ENCODE measurements around the gene AVPR2. TPM values are rescaled to one million over a fixed set of nuclear protein-coding genes. Genes with fewer than 3 reads are reported as not detected.

The AVPR2 gene
- total and polyA plus RNA-seq, 10 of the 15 experiments (the other 5 are each of a cell fraction or from before 2014, with no cell fraction given), result 0.12 to 0.37 TPM; not detected in 8

DNA sequence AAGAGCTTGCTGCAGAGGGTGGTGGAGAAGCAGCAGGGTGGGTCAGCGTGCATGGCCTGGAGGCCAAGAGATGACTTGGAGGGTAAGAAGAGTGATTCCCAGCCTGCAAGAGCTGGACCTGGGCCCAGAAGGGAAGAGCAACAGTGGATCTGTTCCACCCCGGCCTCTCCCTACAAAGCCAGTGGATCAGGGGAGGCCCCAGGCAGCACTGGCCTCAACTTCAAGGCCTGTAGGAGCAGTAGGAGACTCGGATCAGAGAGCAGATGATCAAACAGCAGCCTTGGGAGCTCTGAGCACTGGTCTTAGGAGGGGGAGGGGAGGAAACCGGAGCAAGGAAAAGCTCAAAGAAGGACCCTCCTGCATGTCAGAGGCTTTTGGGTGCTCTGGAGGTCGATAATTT is 26.1 kb upstream of the AVPR2 start:
- Histone ChIP-seq H3K27ac (ENCODE audit: control insufficient read depth, insufficient read depth) (no peak overlapping the region), H3K4me2 (ENCODE audit: control insufficient read depth, insufficient read depth) (no peak overlapping the region), H3K79me2 (ENCODE audit: control insufficient read depth, insufficient read depth, low read length) (no peaks in the 10 kb centered on the region), H3K27me3 (replicated peaks in 1 of 2; ENCODE audit: control insufficient read depth in 2 of 2, insufficient read depth in 2 of 2, low read length in 1 of 2) (peaks cover 0 to 2% of the 10 kb centered on the region in 2 experiments; a peak in 2 of 4 replicates), H3K9me3 (replicated peaks; ENCODE audit: control insufficient read depth, insufficient read depth, low read length) (no peaks in the 10 kb centered on the region; the same call in 2 of the 3 replicates), H3K4me3 (no peak overlapping the region), H4K20me1 (ENCODE audit: control insufficient read depth, insufficient read depth) (no peaks in the 10 kb centered on the region), H3K4me1 (ENCODE audit: control insufficient read depth, insufficient read depth, low read length) (no peaks in the 10 kb centered on the region; the same call in 1 of the 2 replicates), H3K9ac (ENCODE audit: control insufficient read depth, insufficient read depth, low read length) (no peak overlapping the region), H3K36me3 (ENCODE audit: control insufficient read depth in 2 of 2, insufficient read depth in 2 of 2, low read length in 1 of 2) (no peaks in the 10 kb centered on the region), H2AFZ (ENCODE audit: control insufficient read depth, low read depth, low read length) (no peak overlapping the region)
- no TSS peak for BruUV-seq (replicated peaks)
- FAIRE-seq (no peak), DNase-seq (ENCODE audit: low read depth, low spot score) (no peak), ATAC-seq (no peak)
- intact Hi-C loops (cut with micrococcal nuclease; ENCODE audit: unreplicated experiment), result no loop called here
- in situ Hi-C loops (cut with MboI), result no loop called here
- ChIA-PET SMC1A (ENCODE audit: uncharacterized antibody, unreplicated experiment) (interaction anchor here (0.6 kb wide), 1 partner anchor 29 kb away, joined by 3 read pairs; no protein-coding TSS in a partner anchor), RAD21 (ENCODE audit: unreplicated experiment) (interaction anchor here (0.7 to 1.2 kb wide), 3 partner anchors 44 to 188 kb away, joined by 3 to 5 read pairs (median 5); no protein-coding TSS in a partner anchor), CTCF (interaction anchor here (0.8 to 1.7 kb wide), 3 partner anchors 18 to 69 kb away, joined by 3 to 11 read pairs (median 3); partner anchors contain the start of gene ARHGAP4), POLR2A (interaction anchor here (1.1 to 1.9 kb wide), 4 partner anchors 47 to 214 kb away, joined by 3 to 5 read pairs (median 4); no protein-coding TSS in a partner anchor)
- 20% methylated on average over 5 of the region's 5 CpGs for WGBS (ENCODE audit: insufficient coverage, insufficient replicate concordance, low lambda C conversion rate, missing lambda C conversion rate)
- no peak for TF ChIP-seq EZH2 (IDR thresholded peaks at IDR 0.05; ENCODE audit: borderline replicate concordance, control insufficient read depth, low read depth, low read length)
- TF ChIP-seq, protein P1, sequence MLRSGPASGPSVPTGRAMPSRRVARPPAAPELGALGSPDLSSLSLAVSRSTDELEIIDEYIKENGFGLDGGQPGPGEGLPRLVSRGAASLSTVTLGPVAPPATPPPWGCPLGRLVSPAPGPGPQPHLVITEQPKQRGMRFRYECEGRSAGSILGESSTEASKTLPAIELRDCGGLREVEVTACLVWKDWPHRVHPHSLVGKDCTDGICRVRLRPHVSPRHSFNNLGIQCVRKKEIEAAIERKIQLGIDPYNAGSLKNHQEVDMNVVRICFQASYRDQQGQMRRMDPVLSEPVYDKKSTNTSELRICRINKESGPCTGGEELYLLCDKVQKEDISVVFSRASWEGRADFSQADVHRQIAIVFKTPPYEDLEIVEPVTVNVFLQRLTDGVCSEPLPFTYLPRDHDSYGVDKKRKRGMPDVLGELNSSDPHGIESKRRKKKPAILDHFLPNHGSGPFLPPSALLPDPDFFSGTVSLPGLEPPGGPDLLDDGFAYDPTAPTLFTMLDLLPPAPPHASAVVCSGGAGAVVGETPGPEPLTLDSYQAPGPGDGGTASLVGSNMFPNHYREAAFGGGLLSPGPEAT (IDR thresholded peaks at IDR 0.05; ENCODE audit: low read depth), result no peak
- TF ChIP-seq, protein P2, sequence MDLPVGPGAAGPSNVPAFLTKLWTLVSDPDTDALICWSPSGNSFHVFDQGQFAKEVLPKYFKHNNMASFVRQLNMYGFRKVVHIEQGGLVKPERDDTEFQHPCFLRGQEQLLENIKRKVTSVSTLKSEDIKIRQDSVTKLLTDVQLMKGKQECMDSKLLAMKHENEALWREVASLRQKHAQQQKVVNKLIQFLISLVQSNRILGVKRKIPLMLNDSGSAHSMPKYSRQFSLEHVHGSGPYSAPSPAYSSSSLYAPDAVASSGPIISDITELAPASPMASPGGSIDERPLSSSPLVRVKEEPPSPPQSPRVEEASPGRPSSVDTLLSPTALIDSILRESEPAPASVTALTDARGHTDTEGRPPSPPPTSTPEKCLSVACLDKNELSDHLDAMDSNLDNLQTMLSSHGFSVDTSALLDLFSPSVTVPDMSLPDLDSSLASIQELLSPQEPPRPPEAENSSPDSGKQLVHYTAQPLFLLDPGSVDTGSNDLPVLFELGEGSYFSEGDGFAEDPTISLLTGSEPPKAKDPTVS (IDR thresholded peaks at IDR 0.05; ENCODE audit: low read depth, low read length), result no peak
- no peak for TF ChIP-seq BHLHE40 (IDR thresholded peaks at IDR 0.05; ENCODE audit: borderline replicate concordance in 1 of 2, low read depth in 2 of 2, low read length in 1 of 2)
- no peak for TF ChIP-seq GATAD2B (conservative IDR thresholded peaks at IDR 0.05; ENCODE audit: low read depth)
- TF ChIP-seq, protein P3, sequence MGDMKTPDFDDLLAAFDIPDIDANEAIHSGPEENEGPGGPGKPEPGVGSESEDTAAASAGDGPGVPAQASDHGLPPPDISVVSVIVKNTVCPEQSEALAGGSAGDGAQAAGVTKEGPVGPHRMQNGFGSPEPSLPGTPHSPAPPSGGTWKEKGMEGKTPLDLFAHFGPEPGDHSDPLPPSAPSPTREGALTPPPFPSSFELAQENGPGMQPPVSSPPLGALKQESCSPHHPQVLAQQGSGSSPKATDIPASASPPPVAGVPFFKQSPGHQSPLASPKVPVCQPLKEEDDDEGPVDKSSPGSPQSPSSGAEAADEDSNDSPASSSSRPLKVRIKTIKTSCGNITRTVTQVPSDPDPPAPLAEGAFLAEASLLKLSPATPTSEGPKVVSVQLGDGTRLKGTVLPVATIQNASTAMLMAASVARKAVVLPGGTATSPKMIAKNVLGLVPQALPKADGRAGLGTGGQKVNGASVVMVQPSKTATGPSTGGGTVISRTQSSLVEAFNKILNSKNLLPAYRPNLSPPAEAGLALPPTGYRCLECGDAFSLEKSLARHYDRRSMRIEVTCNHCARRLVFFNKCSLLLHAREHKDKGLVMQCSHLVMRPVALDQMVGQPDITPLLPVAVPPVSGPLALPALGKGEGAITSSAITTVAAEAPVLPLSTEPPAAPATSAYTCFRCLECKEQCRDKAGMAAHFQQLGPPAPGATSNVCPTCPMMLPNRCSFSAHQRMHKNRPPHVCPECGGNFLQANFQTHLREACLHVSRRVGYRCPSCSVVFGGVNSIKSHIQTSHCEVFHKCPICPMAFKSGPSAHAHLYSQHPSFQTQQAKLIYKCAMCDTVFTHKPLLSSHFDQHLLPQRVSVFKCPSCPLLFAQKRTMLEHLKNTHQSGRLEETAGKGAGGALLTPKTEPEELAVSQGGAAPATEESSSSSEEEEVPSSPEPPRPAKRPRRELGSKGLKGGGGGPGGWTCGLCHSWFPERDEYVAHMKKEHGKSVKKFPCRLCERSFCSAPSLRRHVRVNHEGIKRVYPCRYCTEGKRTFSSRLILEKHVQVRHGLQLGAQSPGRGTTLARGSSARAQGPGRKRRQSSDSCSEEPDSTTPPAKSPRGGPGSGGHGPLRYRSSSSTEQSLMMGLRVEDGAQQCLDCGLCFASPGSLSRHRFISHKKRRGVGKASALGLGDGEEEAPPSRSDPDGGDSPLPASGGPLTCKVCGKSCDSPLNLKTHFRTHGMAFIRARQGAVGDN (IDR thresholded peaks at IDR 0.05), result no peak
- TF ChIP-seq TAF1 (IDR thresholded peaks at IDR 0.05; ENCODE audit: borderline replicate concordance, low read depth, low read length), result no peak
- no peak for TF ChIP-seq POLR2AphosphoS5 (IDR thresholded peaks at IDR 0.05; ENCODE audit: low read length)
- TF ChIP-seq YY1 (IDR thresholded peaks at IDR 0.05; ENCODE audit: low read depth, low read length), result no peak
- no peak for TF ChIP-seq NFIC (IDR thresholded peaks at IDR 0.05; ENCODE audit: low read depth, low read length)
- no peak for TF ChIP-seq STAT1 (conservative IDR thresholded peaks at IDR 0.05)
- no peak for TF ChIP-seq IKZF1 (conservative IDR thresholded peaks at IDR 0.05)
- TF ChIP-seq RB1 (IDR thresholded peaks at IDR 0.05; ENCODE audit: borderline replicate concordance), result no peak
- TF ChIP-seq MTA3 (IDR thresholded peaks at IDR 0.05; ENCODE audit: borderline replicate concordance, low read length), result no peak
- TF ChIP-seq IRF4 (IDR thresholded peaks at IDR 0.05; ENCODE audit: low read depth, low read length), result no peak
- TF ChIP-seq TCF12 (IDR thresholded peaks at IDR 0.05; ENCODE audit: low read depth, low read length), result no peak
- no peak for TF ChIP-seq HDAC2 (IDR thresholded peaks at IDR 0.05)
- no peak for TF ChIP-seq FOXK2 (IDR thresholded peaks at IDR 0.05)
- TF ChIP-seq ATF7 (IDR thresholded peaks at IDR 0.05; ENCODE audit: low read depth), result no peak
